AG08395 (cell line): ENCODE results near the gene IFITM10.
A peak's percentile ranks its signal among the peaks of the same experiment; 100 is the strongest.

Source experiments
- DNase-seq: peaks from one replicate; pipeline ENCODE4 v3.0.0; 2012; ENCODE audit warnings: mixed read lengths, low spot score

The IFITM10 gene

GRCh38 chr11:1717745-1718144 lies 32.6 kb downstream of the IFITM10 start:
- DNase-seq: no peak

GRCh38 chr11:1714908-1715885 lies 35.2 kb downstream of the IFITM10 start:
- DNase-seq: no peak

GRCh38 chr11:1708716-1709115 lies 41.7 kb downstream of the IFITM10 start:
- DNase-seq: no peak

- no peak for DNase-seq
Observed at GRCh38 chr11:1707751-1708150, 42.6 kb downstream of the IFITM10 start.

- no peak for DNase-seq
Observed at GRCh38 chr11:1706634-1707400, 43.6 kb downstream of the IFITM10 start.

- DNase-seq: no peak
Observed at GRCh38 chr11:1705126-1706052, 45.0 kb downstream of the IFITM10 start.

- DNase-seq: no peak
Observed at GRCh38 chr11:1703146-1703545, 47.2 kb downstream of the IFITM10 start.

GRCh38 chr11:1702506-1702905 lies 47.9 kb downstream of the IFITM10 start:
- DNase-seq: no peak

- no peak for DNase-seq
Observed at GRCh38 chr11:1701091-1701807, 49.1 kb downstream of the IFITM10 start.

GRCh38 chr11:1699771-1700170 lies 50.6 kb downstream of the IFITM10 start:
- no peak for DNase-seq

GRCh38 chr11:1696608-1697570 lies 53.5 kb downstream of the IFITM10 start, which contains the start of gene KRTAP5-6:
Gene KRTAP5-6 (plus strand): TSS chr11:1697195. CDS start chr11:1697246, 51 bp downstream.
- no peak for DNase-seq

- DNase-seq: no peak
Observed at GRCh38 chr11:1695548-1696108, 54.8 kb downstream of the IFITM10 start.

GRCh38 chr11:1694846-1695547 lies 55.4 kb downstream of the IFITM10 start:
- no peak for DNase-seq

GRCh38 chr11:1694064-1694845 lies 56.1 kb downstream of the IFITM10 start:
- peak; percentile 93 for DNase-seq

GRCh38 chr11:1693327-1694063 lies 56.9 kb downstream of the IFITM10 start:
- DNase-seq: peak; percentile 90

- no peak for DNase-seq
Observed at GRCh38 chr11:1692708-1693326, 57.6 kb downstream of the IFITM10 start.
